Lower lobe of right lung (tissue), 2 donors: ENCODE measurements around the gene RAD51B. TPM values are rescaled to one million over a fixed set of nuclear protein-coding genes. Genes with fewer than 3 reads are reported as not detected.
"Not testable (repeated sequence)": the region's sequence is repeated elsewhere in the genome, so short reads cannot be mapped to it uniquely, and the experiment has no call there.

Experiments used
- ATAC-seq, 2 donors: fragments of 200-7000 bp; cut with Tn5 transposase; one replicate each; pipeline ENCODE4 v1.9.1; 2020 to 2022; ENCODE audit warnings: mild to moderate bottlenecking in 2 of 2, moderate library complexity in 2 of 2
- DNase-seq: peaks from one replicate; pipeline ENCODE4 v3.0.0-alpha.2; 2020
- H3K27ac ChIP-seq: fragments of 200-600 bp; one replicate; pipeline ENCODE4 v1.8.0; 2022
- H3K27me3 ChIP-seq: fragments of 200-600 bp; one replicate; pipeline ENCODE4 v1.8.0; 2022; ENCODE audit warnings: low read depth
- H3K36me3 ChIP-seq: fragments of 200-600 bp; one replicate; pipeline ENCODE4 v1.8.0; 2022; ENCODE audit warnings: mild to moderate bottlenecking
- H3K4me1 ChIP-seq: fragments of 200-600 bp; one replicate; pipeline ENCODE4 v1.8.0; 2022
- H3K4me3 ChIP-seq: fragments of 200-600 bp; one replicate; pipeline ENCODE4 v1.8.0; 2022; ENCODE audit warnings: mild to moderate bottlenecking
- H3K9me3 ChIP-seq: fragments of 200-600 bp; one replicate; pipeline ENCODE4 v1.8.0; 2022
- intact Hi-C: fragments of 100-400 bp; cut with DNase I; formaldehyde crosslinking; loops from one replicate; pipeline ENCODE4 v1.11.0; 2022
- total RNA-seq: library from RNA; stranded (reverse); fragmentation: NEBNext Ultra II Directional; extraction: Animal tissue kit (Norgen Biotek cat#: 25700); gene quantifications from one replicate; pipeline ENCODE4 v1.2.1, GENCODE V29; 2021
- TF ChIP-seq, protein P1 (sequence below): fragments of 200-600 bp; IDR thresholded peaks from one replicate; pipeline ENCODE4 v1.8.0; 2022; ENCODE audit warnings: antibody characterized with exemption, mild to moderate bottlenecking
- donor health status: DM: no; HTN: yes; CAD: no; lungs with severe emphysema.

RAD51B gene
- total RNA-seq, 1 donor from 2014 or later = 22.2 TPM

DNA sequence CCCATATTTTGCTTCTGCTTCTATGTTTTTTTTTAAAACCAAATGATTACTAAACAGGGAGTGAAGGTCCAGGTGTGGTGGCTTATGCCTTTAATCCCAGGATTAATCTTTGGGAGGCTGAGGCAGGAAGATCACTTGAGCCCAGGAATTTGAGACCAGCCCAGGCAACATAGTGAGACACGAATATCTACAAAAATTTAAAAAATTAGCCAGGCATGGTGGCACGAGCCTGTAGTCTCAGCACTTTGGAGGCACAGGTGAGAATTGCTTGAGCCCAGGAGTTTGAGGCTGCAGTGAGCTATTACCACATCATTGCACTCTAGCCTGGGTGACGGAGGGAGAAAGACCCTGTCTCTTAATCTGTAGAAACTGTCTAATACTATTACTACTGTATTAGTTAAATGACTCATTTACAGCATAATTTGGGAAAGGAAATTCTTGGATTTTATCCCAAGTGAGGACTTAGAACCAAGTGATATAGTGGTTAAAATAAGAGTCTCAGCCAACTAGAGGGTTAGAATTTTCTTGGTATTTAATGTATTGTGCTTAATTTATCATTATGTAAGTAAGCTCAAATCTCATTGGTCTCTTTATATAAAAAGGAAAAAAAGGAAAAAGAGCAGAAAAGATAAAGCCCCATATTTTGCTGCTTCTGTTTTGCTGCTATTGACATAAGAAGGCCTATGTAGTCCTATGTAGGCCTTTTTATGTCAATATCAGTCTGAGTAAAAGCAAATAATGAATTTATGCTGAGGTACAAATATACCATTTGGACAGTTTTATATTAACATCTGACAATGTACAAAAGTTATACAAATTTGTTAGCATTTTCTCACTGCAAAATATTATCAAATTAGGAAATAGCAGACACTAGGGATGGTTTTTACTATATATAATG is 163.4 kb downstream of the RAD51B start:
- H3K4me3 ChIP-seq = no peak overlapping the region
- H3K27ac ChIP-seq = no peak overlapping the region
- ATAC-seq (no peak), DNase-seq (no peak)
- intact Hi-C loops = no loop called here
- no peaks in the 10 kb centered on the region for H3K9me3 ChIP-seq
- TF ChIP-seq, protein P1, sequence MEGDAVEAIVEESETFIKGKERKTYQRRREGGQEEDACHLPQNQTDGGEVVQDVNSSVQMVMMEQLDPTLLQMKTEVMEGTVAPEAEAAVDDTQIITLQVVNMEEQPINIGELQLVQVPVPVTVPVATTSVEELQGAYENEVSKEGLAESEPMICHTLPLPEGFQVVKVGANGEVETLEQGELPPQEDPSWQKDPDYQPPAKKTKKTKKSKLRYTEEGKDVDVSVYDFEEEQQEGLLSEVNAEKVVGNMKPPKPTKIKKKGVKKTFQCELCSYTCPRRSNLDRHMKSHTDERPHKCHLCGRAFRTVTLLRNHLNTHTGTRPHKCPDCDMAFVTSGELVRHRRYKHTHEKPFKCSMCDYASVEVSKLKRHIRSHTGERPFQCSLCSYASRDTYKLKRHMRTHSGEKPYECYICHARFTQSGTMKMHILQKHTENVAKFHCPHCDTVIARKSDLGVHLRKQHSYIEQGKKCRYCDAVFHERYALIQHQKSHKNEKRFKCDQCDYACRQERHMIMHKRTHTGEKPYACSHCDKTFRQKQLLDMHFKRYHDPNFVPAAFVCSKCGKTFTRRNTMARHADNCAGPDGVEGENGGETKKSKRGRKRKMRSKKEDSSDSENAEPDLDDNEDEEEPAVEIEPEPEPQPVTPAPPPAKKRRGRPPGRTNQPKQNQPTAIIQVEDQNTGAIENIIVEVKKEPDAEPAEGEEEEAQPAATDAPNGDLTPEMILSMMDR = no peak
- H3K27me3 ChIP-seq = no peaks in the 10 kb centered on the region
- H3K4me1 ChIP-seq = peaks cover 5% of the 10 kb centered on the region
- H3K36me3 ChIP-seq = no peaks in the 10 kb centered on the region

DNA sequence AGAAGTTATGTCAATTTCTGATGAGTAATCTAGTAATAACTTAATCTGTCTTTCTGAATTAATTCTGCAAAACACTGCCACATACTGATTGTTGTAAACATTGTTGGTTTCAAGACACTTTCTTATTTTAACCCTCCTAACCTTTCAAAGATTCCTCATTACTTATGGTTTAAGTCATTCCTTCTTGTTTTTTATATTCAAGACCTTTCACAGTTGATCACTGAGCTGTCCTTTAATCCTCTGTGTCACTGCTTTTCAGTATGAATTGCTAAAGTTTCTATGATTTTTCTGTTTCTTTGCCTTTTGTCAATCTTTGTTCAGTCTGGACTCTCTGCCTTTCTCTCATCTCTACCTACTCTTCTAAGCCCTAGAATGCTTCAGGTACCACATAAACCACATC is 164.7 kb downstream of the RAD51B start:
- TF ChIP-seq, protein P1 = no peak
- Histone ChIP-seq H3K36me3 (no peaks in the 10 kb centered on the region), H3K27me3 (no peaks in the 10 kb centered on the region), H3K4me1 (no peaks in the 10 kb centered on the region), H3K9me3 (no peaks in the 10 kb centered on the region), H3K27ac (no peak overlapping the region), H3K4me3 (no peak overlapping the region)
- ATAC-seq = no peak
- intact Hi-C loops = no loop called here
- DNase-seq = no peak

DNA sequence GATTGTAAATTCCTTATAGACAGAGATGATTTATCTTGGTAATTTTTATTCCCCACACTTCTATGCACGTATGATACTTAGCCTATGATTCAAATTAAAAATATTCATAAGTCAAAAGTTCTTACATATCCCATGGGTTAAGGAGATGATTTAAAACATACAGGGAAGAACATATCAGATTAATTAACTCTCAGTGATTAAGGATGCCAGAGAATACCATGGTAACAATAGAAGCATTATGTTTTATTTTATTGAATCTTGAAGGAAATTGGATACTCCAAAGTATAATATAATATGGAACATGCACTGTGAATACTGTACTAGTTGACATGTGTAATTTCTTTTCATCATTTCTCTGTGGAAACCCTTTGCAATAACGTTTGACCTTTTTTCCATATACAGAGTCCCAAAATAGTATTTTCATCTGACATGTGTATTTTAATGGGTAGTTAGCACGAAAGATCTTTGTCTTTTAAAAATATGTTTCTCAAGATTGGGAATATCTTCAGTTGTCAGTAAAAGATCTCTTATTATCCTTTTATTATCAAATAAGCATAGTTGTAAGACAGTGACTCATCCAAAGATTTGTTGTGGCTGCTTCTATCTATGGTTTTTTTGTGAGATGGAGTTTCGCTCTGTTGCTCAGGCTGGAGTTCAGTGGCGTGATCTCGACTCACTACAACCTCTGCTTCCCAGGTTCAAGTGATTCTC is 166.7 kb downstream of the RAD51B start:
- intact Hi-C loops = no loop called here
- ATAC-seq (no peak), DNase-seq (no peak)
- Histone ChIP-seq H3K36me3 (no peaks in the 10 kb centered on the region), H3K27me3 (no peaks in the 10 kb centered on the region), H3K4me3 (no peak overlapping the region), H3K9me3 (no peaks in the 10 kb centered on the region), H3K4me1 (no peaks in the 10 kb centered on the region), H3K27ac (no peak overlapping the region)
- TF ChIP-seq, protein P1 = no peak

DNA sequence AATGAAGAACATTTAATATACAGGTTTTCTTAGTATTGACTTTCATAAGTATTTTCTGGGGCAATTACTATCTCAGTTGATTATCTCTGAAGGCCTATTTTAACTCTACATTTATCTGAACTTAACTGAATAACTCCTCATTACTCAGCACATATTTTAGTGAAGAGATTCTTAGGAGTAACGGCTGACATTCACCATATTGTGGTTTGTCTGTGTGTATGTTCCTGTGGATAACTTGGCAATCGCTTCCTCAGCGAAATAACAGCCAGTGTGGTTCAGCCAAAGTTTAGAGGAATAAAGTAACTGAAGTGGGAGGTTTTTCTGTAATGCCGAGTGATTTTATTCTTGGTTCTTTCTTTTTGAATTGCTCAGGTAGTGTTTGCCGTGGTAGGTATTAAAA is 168.0 kb downstream of the RAD51B start:
- Histone ChIP-seq H3K9me3 (no peaks in the 10 kb centered on the region), H3K4me3 (no peak overlapping the region), H3K4me1 (no peaks in the 10 kb centered on the region), H3K27me3 (no peaks in the 10 kb centered on the region), H3K27ac (peak overlapping the region; percentile 18), H3K36me3 (no peaks in the 10 kb centered on the region)
- ATAC-seq = peak in 1 of 2 donors; percentile 35
- TF ChIP-seq, protein P1 = no peak
- DNase-seq = no peak
- intact Hi-C loops = no loop called here

DNA sequence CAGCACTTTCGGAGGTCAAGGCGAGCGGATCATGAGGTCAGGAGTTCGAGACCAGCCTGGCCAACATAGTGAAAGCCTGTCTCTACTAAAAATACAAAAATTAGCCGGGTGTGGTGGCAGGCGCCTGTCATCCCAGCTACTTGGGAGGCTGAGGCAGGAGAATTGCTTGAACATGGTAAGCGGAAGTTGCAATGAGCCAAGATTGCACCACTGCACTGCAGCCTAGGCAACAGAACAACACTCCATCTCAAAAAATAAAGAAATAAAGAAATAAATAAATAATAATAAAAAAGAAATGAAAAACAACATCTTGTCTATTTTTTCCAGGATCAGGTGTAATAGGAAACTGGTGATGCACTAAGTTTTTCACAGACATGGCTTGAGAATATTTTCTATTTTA is 168.6 kb downstream of the RAD51B start:
- H3K27ac ChIP-seq = peak overlapping the region; percentile 18

DNA sequence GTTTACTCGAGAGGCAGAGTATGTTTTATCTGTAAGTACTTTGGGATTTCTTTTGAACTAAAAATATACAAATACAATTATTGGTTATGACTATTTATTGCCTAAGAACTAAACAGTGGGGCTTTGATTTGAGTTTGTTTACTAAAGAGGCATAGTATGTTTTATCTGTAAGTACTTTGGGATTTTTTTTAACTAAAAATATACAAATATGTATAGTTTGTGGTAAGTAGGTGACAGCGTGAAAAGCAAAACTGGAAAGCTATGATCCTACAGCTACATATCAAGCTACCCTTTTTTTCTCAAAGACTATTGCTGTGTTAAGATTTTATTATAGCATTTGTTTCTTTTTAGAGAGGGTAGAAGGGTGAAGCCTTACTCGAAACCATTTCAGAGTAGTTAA is 171.0 kb downstream of the RAD51B start:
- H3K27me3 ChIP-seq = no peaks in the 10 kb centered on the region
- H3K4me1 ChIP-seq = no peaks in the 10 kb centered on the region
- H3K4me3 ChIP-seq = no peak overlapping the region
- intact Hi-C loops = no loop called here
- ATAC-seq (no peak), DNase-seq (no peak)
- TF ChIP-seq, protein P1 = no peak
- H3K36me3 ChIP-seq = no peaks in the 10 kb centered on the region
- no peaks in the 10 kb centered on the region for H3K9me3 ChIP-seq
- no peak overlapping the region for H3K27ac ChIP-seq

More for the DNA sequence above, 168.6 kb downstream of the RAD51B start:
- H3K36me3 ChIP-seq, ATAC-seq, H3K9me3 ChIP-seq, H3K4me1 ChIP-seq, intact Hi-C loops, H3K27me3 ChIP-seq, H3K4me3 ChIP-seq: not testable (repeated sequence)
- peak; percentile 49 for DNase-seq
